DMS114 treated with DMSO at 0.1 percent for 48 hours (cell line): ENCODE data around the gene ANKFN1.
A peak's percentile ranks its signal among the peaks of the same experiment; 100 is the strongest.

Experiments used
- DNase-seq: peaks from one replicate; lab custom pipeline; 2025; ENCODE audit not compliant: unreplicated experiment; lab: John Stamatoyannopoulos, UW

Gene ANKFN1

DNA sequence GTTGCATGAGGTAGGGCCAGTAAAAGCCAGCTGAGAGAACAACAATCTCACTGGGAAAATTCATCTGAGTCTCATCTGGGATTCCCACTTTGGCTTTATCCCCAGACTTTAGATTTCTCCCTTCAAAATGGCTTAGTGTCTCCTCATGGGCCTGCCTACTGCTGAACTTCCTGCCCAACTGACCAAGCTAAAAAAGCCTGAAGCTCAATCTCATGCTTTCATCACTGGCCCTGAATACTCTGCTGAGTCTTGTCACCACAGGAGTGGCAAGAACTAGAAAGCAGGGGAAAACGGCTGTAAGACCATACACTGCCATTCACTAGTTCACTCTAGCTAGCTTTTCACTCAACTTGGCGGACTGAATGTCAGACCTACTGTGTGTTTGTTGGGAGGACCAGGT is 343.9 kb downstream of the ANKFN1 start:
- DNase-seq: no peak

DNA sequence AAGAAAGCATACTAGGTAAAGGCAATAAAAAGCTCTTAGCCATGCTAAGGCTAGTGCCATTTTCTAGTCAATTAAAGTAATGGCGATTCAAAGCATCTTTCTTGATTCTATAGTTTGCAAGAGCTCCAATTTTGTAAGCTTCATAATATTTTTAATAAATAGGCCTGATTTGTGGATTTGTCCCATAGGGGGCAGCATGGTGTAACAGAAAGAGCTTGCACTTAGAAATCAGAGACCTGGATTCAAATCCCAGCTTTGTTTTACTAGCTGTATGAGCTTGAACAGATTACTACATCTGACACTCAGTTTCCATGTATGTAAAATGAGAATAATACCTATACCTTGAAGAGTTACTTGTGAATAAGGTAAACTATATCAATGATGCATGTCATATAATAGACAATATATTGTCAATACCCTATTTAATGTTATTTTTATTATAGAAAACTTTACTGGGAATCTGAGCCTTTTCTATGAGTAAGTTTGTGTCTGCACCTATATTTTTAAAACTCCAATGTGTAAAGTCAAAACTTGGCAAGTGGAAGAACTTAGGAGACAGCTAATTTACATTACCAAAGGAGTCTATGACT is 346.6 kb downstream of the ANKFN1 start:
- DNase-seq: peak; percentile 10

DNA sequence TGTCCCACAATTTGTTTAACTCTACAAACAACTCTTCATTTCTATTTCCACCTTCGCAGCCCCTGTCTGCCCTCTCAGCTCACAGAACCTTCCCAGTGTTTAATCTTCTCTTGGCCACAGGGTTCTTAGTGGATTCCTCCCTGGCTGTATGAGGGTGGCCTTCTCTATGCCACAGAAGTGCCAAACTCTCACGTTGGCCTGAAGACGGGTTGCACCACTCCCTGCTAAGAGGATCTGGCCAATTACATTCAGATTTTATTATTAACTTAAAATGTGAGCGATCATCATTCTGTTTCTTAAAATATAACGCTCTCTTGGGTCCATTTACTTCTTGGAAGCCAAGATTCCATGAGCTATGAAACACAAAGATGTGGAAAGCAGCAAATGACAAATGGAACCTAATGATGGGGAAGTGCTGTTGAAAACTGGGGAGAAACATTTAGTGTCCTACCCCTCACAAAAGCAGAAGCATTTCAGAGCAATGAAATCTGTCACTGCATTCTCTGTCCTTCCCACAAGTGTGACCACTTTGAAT is 348.9 kb downstream of the ANKFN1 start:
- DNase-seq: no peak

DNA sequence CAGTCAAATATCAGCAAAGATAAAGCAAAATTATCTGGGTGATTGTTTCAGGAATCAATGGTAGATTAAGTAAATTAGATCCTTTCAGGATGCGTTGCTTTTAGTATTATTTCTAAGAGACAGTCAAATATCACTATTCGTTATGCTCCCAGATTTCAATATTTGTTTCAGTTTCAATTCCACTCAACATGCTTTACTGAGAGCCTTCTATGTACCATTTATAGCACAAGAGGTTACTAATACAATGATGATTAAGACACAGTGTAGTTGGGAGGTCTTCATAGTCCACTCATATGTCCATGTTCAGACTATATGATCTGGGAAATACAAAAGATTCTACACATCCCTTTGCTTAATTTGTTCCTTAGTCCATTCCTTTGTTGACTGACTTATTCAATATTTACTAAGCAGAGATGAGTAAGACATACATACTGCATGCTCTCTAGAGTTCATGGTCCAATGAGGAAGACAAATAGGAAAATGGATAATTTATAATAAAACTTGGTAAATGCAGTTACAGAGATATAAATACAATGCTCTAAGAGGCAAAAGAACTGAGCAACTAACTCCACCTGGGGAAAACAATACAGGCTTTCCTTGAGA is 352.0 kb downstream of the ANKFN1 start:
- no peak for DNase-seq

DNA sequence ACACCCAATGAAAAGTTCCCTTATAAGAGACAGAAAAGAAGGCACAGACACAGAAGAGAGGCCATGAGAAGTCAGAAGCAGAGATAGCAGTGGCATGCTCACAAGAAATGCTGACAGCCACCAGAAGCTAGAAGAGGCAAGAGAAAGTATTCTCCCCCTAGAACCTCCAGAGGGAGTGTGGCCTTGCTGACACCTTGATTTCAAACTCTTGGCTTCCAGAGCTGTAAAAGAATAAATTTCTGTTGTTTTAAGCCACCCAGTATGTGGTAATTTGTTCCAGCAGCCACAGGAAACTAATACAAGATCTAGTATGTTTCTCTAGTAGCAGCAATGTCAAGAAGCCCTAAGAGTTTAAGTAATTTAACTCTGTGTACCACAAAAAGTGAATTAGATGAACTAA is 353.1 kb downstream of the ANKFN1 start:
- DNase-seq: no peak

DNA sequence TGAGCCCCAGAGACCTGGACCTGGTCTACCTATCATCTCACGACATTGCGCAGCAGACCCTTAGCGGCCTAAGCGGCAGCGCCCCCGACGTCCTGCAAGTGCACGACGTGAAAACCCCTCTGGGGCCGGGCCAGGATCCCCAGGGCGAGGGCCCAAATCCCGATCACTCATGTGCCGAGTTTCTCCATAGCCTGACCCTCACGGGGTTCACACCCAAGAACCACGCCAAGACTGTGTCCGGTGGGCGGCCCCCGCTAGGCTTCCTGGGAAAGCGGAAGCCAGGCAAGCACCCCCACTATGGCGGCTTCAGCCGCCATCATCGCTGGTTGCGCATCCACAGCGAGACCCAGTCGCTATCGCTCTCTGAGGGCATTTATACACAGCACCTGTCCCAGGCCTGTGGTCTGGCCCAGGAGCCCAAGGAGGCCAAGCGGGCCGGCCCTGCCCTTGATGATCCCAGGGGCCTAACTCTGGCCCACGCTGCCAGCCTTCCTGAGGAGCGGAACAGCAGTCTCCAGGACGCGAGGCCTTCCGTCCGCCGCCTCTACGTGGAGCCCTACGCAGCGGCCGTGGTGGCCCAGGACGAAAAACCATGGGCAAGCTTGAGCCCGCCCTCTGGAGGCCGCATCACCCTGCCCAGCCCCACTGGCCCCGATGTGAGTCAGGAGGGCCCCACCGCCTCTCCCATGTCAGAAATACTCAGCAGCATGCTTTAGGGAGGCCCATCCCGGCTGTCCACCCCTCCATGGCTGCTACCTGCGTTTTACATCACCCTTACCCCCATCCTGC is 357.5 kb downstream of the ANKFN1 start:
- no peak for DNase-seq

GRCh38 chr17:56514264-56514663 is 361.0 kb downstream of the ANKFN1 start:
- no peak for DNase-seq

GRCh38 chr17:56514899-56515298 is 361.6 kb downstream of the ANKFN1 start:
- no peak for DNase-seq

- DNase-seq: no peak
Observed at GRCh38 chr17:56521414-56522141, 368.3 kb downstream of the ANKFN1 start.

- DNase-seq: no peak
Observed at GRCh38 chr17:56523042-56523441, 369.8 kb downstream of the ANKFN1 start.

DNA sequence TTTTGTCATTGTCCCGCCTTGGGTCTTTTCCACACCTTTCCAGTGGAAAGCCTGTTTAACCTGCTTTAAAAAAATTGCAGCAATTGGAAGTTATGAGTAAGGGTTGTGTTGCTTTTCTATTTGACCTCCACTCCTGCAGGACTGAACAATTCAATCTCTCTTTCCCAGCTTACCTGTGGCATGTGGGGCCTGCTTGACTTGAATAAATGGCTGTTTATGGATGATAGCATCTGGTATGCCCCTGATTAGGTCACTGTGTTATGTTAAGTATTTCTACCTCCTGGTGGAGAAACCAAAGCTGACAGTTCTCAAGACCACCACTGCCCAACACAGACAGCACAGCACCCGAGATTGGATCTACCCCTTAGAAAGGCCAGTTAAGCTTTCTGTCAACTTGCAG is 375.4 kb downstream of the ANKFN1 start:
- no peak for DNase-seq

DNA sequence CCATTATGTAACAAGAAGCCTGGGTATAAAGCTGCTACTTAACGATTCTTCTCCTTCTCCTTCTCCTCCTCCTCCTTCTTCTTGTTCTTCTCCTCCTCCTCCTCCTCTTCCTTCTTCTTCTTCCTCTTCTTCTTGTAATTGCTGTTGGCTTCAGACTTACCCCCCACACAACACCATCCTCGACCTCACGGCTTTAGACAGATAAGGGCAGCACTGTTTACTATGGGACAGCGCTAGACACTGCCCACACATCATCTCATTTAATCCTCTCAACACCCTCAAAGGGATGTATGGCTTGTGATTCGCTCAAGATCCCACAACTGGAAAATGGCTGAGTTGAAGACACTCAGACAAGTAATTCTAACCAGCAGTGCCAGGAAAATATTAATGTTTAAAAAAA is 379.7 kb downstream of the ANKFN1 start:
- DNase-seq: no peak

GRCh38 chr17:56536766-56537165 is 383.5 kb downstream of the ANKFN1 start:
- DNase-seq: no peak

DNA sequence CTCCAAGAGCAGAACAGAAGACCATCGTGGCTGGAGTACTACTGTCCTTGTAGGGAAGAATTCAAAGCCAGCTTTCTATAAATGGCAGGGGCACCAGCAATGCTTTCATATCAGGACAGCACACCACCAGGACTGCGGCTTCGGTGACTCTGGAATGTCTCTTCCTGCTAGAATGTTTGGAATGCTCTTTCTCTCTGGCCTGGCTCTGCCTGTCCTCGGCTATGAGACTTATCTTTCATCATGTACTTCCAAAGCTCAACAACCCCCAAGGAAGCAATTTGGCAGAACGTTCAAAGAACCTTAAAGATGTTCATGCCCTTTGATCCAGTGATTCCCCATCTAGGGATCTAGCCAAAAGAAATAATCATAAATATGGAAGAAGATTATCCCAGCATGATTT is 387.6 kb downstream of the ANKFN1 start:
- DNase-seq: no peak

DNA sequence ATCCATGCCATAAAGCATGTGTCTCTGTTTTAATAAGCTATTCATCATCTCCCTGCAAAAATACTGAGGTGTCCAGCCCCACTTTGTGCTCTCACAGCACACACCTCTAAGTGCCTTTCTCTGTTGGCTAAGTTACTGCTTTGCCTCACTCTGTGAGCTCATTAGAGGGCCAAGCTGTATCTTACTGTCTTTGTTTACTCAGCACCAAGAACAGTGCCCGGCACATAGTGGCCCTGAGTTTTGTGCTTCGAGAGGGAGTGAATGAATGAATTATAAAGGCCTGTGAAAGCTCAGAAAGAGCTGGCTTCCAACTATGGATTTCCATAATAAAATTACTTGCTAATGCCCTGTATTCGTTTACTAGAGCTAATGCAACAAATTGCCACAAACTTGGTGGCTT is 390.0 kb downstream of the ANKFN1 start:
- DNase-seq: no peak

DNA sequence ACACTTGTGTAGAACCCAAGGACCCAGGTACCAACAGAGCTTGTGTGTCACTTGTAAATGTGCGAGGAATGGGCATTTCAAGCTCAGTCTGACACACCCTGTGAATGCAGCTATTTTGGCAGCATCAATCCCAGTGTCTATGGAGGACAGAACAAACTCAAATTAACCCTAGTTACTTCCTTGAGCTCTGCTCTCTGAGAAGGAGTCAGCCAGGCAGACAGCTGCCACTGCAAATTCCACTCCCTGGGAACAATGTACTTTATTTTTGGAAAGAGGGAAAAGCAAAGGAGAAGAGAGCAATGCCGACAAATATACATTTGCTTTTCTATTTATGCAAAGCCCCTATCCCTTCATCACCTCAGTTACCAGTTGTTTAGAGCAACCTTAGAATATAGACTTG is 391.8 kb downstream of the ANKFN1 start:
- no peak for DNase-seq

DNA sequence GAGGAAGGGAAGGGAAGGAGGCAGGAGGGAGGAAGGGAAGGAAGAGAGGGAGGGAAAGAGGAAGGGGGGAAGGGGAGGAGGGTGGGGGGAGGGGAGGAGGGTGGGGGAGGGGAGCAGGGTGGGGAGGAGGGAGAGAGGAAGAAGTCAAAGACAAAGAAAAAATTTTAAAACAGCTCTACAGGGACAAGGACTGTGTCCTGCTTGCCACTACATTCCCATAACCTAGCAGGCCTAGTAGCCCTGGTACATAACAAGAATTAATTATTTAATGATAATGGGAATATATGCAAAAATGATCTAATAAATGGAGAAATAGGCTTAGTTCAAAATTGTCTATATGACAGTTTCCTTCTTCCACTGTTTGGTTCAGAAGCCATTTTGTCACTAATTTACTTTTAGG is 392.7 kb downstream of the ANKFN1 start:
- DNase-seq: no peak

- no peak for DNase-seq
Observed at GRCh38 chr17:56548661-56549060, 395.4 kb downstream of the ANKFN1 start.

DNA sequence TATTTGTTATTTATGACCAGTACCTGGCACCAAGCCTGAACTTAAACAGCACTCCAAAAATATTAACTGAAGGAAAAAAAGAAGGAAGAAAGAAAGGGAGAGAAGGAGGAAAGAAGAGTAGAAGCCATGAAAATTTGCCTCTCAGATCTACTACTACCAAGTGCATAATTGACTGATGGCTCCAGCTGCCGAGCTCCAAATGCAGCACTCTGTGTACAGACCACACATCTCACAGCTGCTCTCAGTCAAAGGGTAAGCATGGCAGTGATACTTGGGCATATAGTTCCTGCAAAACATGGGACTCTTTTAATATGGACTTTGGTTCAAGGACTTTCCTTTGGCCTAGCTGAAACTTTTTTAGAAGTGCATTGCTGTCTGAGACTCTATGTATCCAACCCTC is 396.2 kb downstream of the ANKFN1 start:
- DNase-seq: no peak

DNA sequence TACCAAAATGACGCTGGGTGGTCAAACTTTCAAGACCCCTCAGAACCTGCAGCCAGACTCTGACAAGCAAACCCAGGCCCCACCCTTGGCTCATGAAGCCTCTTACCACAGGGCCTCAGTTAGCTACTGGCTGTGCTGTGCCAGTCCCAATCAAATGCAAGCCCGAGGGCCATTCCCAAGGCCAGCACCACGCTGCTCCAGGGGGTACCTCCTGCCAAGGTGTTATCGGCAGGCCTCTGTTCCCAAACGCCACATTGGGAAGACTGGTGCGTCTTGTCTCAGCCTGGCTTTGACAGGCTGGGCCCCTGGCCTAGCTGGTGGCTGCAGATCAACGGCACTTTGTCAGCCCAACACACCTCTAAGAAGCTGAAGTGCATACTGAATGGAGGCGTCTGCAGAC is 404.4 kb downstream of the ANKFN1 start:
- DNase-seq: no peak

GRCh38 chr17:56558088-56558487 is 404.8 kb downstream of the ANKFN1 start:
- no peak for DNase-seq
